ENCODE measurements around the gene G2E3. TPM values are rescaled to one million over a fixed set of nuclear protein-coding genes. Genes with fewer than 3 reads are reported as not detected.

Gene G2E3
- total and polyA plus RNA-seq, 2 donors (not counting 3 experiments of a cell fraction or from before 2014, with no cell fraction given), result 4.2 to 34.8 TPM

DNA sequence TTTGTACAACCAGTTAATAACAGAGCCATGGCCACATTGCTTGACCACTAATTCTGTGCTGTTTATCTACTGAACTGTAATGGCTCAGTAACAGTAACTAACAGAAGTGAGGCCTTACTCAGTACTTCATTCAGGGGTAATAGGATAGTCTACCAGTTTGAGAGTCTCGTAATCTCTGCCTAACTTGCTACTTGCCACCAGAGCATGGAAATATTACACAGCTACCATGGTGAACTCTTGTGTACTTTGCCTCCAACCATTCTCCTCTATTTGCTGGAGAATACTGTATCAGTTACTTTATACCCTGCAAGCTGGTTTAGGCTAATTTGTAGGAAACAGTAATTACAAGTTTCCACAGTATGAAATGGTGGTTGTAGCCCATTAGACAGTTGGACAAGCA is 73.8 kb downstream of the G2E3 start:
- DNase-seq (ENCODE audit: low read depth, low spot score) (no peak), FAIRE-seq (no peak)
- Histone ChIP-seq H3K79me2 (ENCODE audit: control insufficient read depth, insufficient read depth, low read length) (peaks cover 22% of the 10 kb centered on the region), H2AFZ (ENCODE audit: low read depth, low read length) (no peak overlapping the region), H4K20me1 (replicated peaks; ENCODE audit: control insufficient read depth, extremely low read depth, insufficient read depth, low read length) (no peaks in the 10 kb centered on the region), H3K4me2 (ENCODE audit: insufficient read depth, low read length) (no peak overlapping the region), H3K9me1 (replicated peaks; ENCODE audit: control insufficient read depth, extremely low read depth, insufficient read depth, low read length) (no peaks in the 10 kb centered on the region), H3K27ac (ENCODE audit: insufficient read depth, low read depth, low read length) (no peak overlapping the region), H3K9me3 (replicated peaks; ENCODE audit: control insufficient read depth, insufficient read depth, low read length) (no peaks in the 10 kb centered on the region), H3K27me3 (ENCODE audit: control insufficient read depth in 2 of 2, insufficient read depth in 2 of 2, low read length in 2 of 2) (no peaks in the 10 kb centered on the region), H3K36me3 (ENCODE audit: control insufficient read depth in 2 of 2, extremely low read depth in 1 of 2, insufficient read depth in 2 of 2, low read length in 2 of 2) (peaks cover 0 to 11% of the 10 kb centered on the region in 2 experiments), H3K4me3 (replicated peaks in 1 of 3; ENCODE audit: insufficient read depth in 1 of 3, low read depth in 1 of 3, low read length in 3 of 3) (no peak overlapping the region), H3K4me1 (ENCODE audit: control insufficient read depth, extremely low read depth, insufficient read depth, low read length) (no peaks in the 10 kb centered on the region), H3K9ac (replicated peaks; ENCODE audit: extremely low read depth, insufficient read depth, low read length) (no peak overlapping the region)
- BruUV-seq (replicated peaks), result no TSS peak
- no peak for TF ChIP-seq MYC (IDR thresholded peaks at IDR 0.05; ENCODE audit: low read depth, low read length)
- no peak for TF ChIP-seq POLR2A (IDR thresholded peaks at IDR 0.05; ENCODE audit: low read depth, low read length)
- TF ChIP-seq, protein P1, sequence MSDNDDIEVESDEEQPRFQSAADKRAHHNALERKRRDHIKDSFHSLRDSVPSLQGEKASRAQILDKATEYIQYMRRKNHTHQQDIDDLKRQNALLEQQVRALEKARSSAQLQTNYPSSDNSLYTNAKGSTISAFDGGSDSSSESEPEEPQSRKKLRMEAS (IDR thresholded peaks at IDR 0.05; ENCODE audit: insufficient read depth, insufficient read length), result no peak
- TF ChIP-seq, protein P2, sequence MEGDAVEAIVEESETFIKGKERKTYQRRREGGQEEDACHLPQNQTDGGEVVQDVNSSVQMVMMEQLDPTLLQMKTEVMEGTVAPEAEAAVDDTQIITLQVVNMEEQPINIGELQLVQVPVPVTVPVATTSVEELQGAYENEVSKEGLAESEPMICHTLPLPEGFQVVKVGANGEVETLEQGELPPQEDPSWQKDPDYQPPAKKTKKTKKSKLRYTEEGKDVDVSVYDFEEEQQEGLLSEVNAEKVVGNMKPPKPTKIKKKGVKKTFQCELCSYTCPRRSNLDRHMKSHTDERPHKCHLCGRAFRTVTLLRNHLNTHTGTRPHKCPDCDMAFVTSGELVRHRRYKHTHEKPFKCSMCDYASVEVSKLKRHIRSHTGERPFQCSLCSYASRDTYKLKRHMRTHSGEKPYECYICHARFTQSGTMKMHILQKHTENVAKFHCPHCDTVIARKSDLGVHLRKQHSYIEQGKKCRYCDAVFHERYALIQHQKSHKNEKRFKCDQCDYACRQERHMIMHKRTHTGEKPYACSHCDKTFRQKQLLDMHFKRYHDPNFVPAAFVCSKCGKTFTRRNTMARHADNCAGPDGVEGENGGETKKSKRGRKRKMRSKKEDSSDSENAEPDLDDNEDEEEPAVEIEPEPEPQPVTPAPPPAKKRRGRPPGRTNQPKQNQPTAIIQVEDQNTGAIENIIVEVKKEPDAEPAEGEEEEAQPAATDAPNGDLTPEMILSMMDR (IDR thresholded peaks at IDR 0.05; ENCODE audit: extremely low read depth in 1 of 2, insufficient read depth in 1 of 2, low read depth in 1 of 2, low read length in 2 of 2), result no peak
- no peak for TF ChIP-seq FOS (IDR thresholded peaks at IDR 0.05; ENCODE audit: borderline replicate concordance, insufficient read depth, low read length)
- no peak for TF ChIP-seq EZH2 (IDR thresholded peaks at IDR 0.05; ENCODE audit: borderline replicate concordance, low read depth, low read length, severe bottlenecking)
- no peak for TF ChIP-seq JUN (IDR thresholded peaks at IDR 0.05; ENCODE audit: borderline replicate concordance, insufficient read depth, insufficient read length, low read depth)
- TF ChIP-seq POLR2AphosphoS5 (IDR thresholded peaks at IDR 0.05; ENCODE audit: insufficient read depth, low read depth, low read length), result no peak
- no peak for TF ChIP-seq GATA2 (IDR thresholded peaks at IDR 0.05; ENCODE audit: insufficient read depth, insufficient read length, low read depth, low read length)
- POLR2A ChIA-PET, result no interaction called here
- intact Hi-C loops (cut with micrococcal nuclease), result no loop called here
- dilution Hi-C loops (cut with MboI; ENCODE audit: extremely low pct_ligation_motif_present, low sequenced_read_pairs), result no loop called here
- CTCF ChIA-PET, result interaction anchor here (1.1 to 2.0 kb wide), 3 partner anchors 11 to 56 kb away, joined by 3 to 6 read pairs (median 4); partner anchors contain the start of gene SCFD1

All from endothelial cell of umbilical vein (primary cell).